Testis (tissue), 3 donors: Measurements from ENCODE around the gene FLT3LG. TPM values are rescaled to one million over a fixed set of nuclear protein-coding genes. Genes with fewer than 3 reads are reported as not detected.
A peak's percentile ranks its signal among the peaks of the same experiment; 100 is the strongest.

Experiments used
- DNase-seq: peaks from one replicate; pipeline ENCODE4 v3.0.0-alpha.2; 2019
- H3K27ac ChIP-seq, 2 donors: fragments of 200-600 bp; sonication (generic); one replicate each; pipeline ENCODE4 v1.5.1; 2019
- H3K27me3 ChIP-seq: fragments of 200-600 bp; sonication (generic); one replicate; pipeline ENCODE4 v1.5.1; 2019
- H3K36me3 ChIP-seq: fragments of 200-600 bp; sonication (generic); one replicate; pipeline ENCODE4 v1.5.1; 2017; ENCODE audit warnings: low read depth; ENCODE audit errors: missing control alignments
- H3K4me1 ChIP-seq: fragments of 200-600 bp; sonication (generic); one replicate; pipeline ENCODE4 v1.5.1; 2019
- H3K4me3 ChIP-seq, 2 donors: fragments of 200-600 bp; sonication (generic); one replicate each; pipeline ENCODE4 v1.5.1; 2017 to 2019
- H3K9me3 ChIP-seq: fragments of 200-600 bp; sonication (generic); one replicate; pipeline ENCODE4 v1.5.1; 2017
- CTCF ChIP-seq, 3 experiments: fragments of 450-650 bp in 2 of 3; fragments of 200-600 bp in 1 of 3; sonication (generic) in 1 of 3; IDR thresholded peaks; one replicate each; pipeline ENCODE4 v1.5.1; 2016 to 2019; ENCODE audit warnings: antibody characterized with exemption in 3 of 3, mild to moderate bottlenecking in 2 of 3, moderate library complexity in 1 of 3
- POLR2A ChIP-seq: fragments of 450-650 bp; IDR thresholded peaks from one replicate; pipeline ENCODE4 v1.6.1; 2017; ENCODE audit warnings: antibody characterized with exemption, mild to moderate bottlenecking, moderate library complexity
- WGBS, 2 donors: methylation state at CpG; one replicate each; pipeline ENCODE4 v1.1.5; 2018; 5-methylcytosine and 5-hydroxymethylcytosine counted together
- intact Hi-C: fragments of 100-400 bp; cut with DNase I; formaldehyde crosslinking; loops from one replicate; pipeline ENCODE4 v1.15.1; 2023; ENCODE audit warnings: low total_unique reads
- polyA plus RNA-seq: library from polyadenylated mRNA; stranded (reverse); fragments of 350-450 nt; fragmentation: Illumina TruSeq; extraction: RNeasy Lipid Tissue Mini Kit (QIAGEN cat#74804); gene quantifications from one replicate; pipeline ENCODE4 v1.2.3, GENCODE V29; 2014; ENCODE audit warnings: low read depth, low replicate concordance; ENCODE audit not compliant: insufficient read depth
- total RNA-seq, 2 donors: library from RNA; depleted of rRNA; stranded (reverse); fragments of >200 nt; gene quantifications; one replicate each; pipeline ENCODE4 v1.2.3, GENCODE V29; 2016

Gene FLT3LG
- total and polyA plus RNA-seq, 3 donors from 2014 or later, result 3.0 to 7.1 (median 4.6) TPM

GRCh38 chr19:49514151-49514550 is 40.1 kb downstream of the FLT3LG start:
- Histone ChIP-seq H3K9me3 (no peaks in the 10 kb centered on the region), H3K4me1 (peaks cover 14% of the 10 kb centered on the region), H3K27ac (peak overlapping the region in 1 of 2 donors; percentile 91), H3K36me3 (no peaks in the 10 kb centered on the region), H3K4me3 (peak overlapping the region in 1 of 2 donors; percentile 70), H3K27me3 (no peaks in the 10 kb centered on the region)
- TF ChIP-seq CTCF (IDR thresholded peaks at IDR 0.05), result no peak
- TF ChIP-seq POLR2A, result no peak
- no peak for DNase-seq
- 47 to 76% methylated on average over 15 to 20 of the region's 21 CpGs for WGBS, 2 donors
- intact Hi-C loops, result no loop called here

- Histone ChIP-seq H3K27ac (no peak overlapping the region), H3K4me1 (peaks cover 14% of the 10 kb centered on the region), H3K36me3 (no peaks in the 10 kb centered on the region), H3K9me3 (no peaks in the 10 kb centered on the region), H3K4me3 (no peak overlapping the region), H3K27me3 (no peaks in the 10 kb centered on the region)
- DNase-seq, result no peak
- WGBS, 2 donors, result 55 to 62% methylated on average over 4 of the region's 4 CpGs
- no peak for TF ChIP-seq POLR2A
- TF ChIP-seq CTCF (IDR thresholded peaks at IDR 0.05), result no peak
- intact Hi-C loops, result no loop called here
Observed at GRCh38 chr19:49515767-49516166, 41.8 kb downstream of the FLT3LG start.

DNA sequence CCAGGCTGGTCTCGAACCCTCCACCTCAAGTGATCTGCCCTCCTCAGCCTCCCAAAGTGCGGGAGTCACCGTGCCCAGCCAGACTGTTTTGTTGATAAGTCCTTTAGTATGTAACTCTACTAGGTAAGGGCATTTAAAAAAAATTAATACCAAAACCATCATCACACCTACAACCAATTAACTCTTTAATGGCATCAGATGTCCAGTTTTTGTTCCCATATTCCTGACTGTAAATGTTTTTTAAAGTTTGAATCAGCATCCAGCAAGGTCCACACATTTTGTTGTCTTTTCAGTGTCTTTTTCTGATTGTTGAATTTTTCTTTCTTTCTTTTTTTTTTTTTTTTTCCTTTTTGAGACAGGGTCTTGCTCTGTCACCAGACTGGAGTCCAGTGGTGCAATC is 44.0 kb downstream of the FLT3LG start:
- no peaks in the 10 kb centered on the region for H3K27me3 ChIP-seq

DNA sequence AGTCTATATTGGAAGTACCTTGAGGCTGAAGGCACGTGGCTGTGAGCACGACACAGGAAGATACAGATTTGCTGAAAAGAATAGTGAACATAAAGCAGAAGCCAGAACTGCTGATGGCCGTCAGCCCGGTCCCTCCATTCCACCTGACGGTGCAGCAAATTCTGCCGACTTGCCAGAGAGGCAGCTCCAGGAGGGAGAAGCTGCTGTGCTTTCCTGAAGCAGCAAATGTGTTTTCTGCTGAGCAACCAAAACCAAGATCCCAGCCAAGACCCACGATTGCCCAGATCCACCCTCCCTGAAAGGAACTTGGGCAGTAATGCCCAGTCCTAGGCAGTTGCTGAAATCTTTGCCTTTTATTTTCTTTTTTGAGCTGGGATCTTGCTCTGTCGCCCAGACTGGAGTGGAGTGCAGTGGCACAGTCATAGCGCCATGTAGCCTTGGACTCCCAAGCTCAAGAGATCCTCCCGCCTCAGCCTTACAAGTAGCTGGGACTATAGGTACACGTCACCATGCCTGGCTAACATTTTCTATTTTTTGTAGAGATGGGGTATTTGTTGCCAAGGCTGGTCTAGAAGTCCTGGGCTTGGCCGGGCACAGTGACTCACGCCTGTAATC is 46.8 kb downstream of the FLT3LG start:
- H3K4me3 ChIP-seq, result no peak overlapping the region
- peak; percentile 38 for DNase-seq
- H3K27me3 ChIP-seq, result no peaks in the 10 kb centered on the region
- H3K4me1 ChIP-seq, result no peaks in the 10 kb centered on the region
- no peaks in the 10 kb centered on the region for H3K9me3 ChIP-seq
- H3K36me3 ChIP-seq, result no peaks in the 10 kb centered on the region
- H3K27ac ChIP-seq, result peak overlapping the region in 1 of 2 donors; percentile 20
- TF ChIP-seq CTCF (IDR thresholded peaks at IDR 0.05) (no peak), POLR2A (no peak)
- intact Hi-C loops, result no loop called here
- WGBS, 2 donors, result 73 to 77% methylated on average over 13 of the region's 13 CpGs

More for the DNA sequence above, 44.0 kb downstream of the FLT3LG start:
- 95 to 100% methylated on average over 3 of the region's 3 CpGs for WGBS, 2 donors
- H3K4me3 ChIP-seq, result no peak overlapping the region
- peaks cover 6% of the 10 kb centered on the region for H3K4me1 ChIP-seq
- no peak for DNase-seq
- H3K27ac ChIP-seq, result no peak overlapping the region
- no peak for TF ChIP-seq CTCF (IDR thresholded peaks at IDR 0.05)
- TF ChIP-seq POLR2A, result no peak
- no peaks in the 10 kb centered on the region for H3K36me3 ChIP-seq
- intact Hi-C loops, result no loop called here
- H3K9me3 ChIP-seq, result no peaks in the 10 kb centered on the region
